HG02623 (cell line): ENCODE measurements around the gene FAM168A.
"Not testable (repeated sequence)": the region's sequence is repeated elsewhere in the genome, so short reads cannot be mapped to it uniquely, and the experiment has no call there.

ENCODE experiments used
- ATAC-seq: cut with Tn5 transposase; IDR thresholded peaks from one replicate; pipeline ENCODE4 v1.9.1; 2021; ENCODE audit warnings: moderate library complexity; ENCODE audit not compliant: unreplicated experiment

FAM168A gene

GRCh38 chr11:73475549-73476095 lies 122.3 kb downstream of the FAM168A start:
- ATAC-seq = no peak

GRCh38 chr11:73473252-73473651 lies 124.7 kb downstream of the FAM168A start:
- no peak for ATAC-seq

GRCh38 chr11:73470036-73470612 lies 127.8 kb downstream of the FAM168A start:
- not testable (repeated sequence) for ATAC-seq

- ATAC-seq = no peak
Observed at GRCh38 chr11:73469401-73469800, 128.5 kb downstream of the FAM168A start.

GRCh38 chr11:73468590-73469161 lies 129.2 kb downstream of the FAM168A start:
- no peak for ATAC-seq

GRCh38 chr11:73467505-73467904 lies 130.4 kb downstream of the FAM168A start:
- no peak for ATAC-seq

- ATAC-seq = no peak
Observed at GRCh38 chr11:73466643-73467042, 131.3 kb downstream of the FAM168A start.

- ATAC-seq = no peak
Observed at GRCh38 chr11:73465871-73466270, 132.0 kb downstream of the FAM168A start.

- ATAC-seq = no peak
Observed at GRCh38 chr11:73465023-73465675, 132.8 kb downstream of the FAM168A start.

- no peak for ATAC-seq
Observed at GRCh38 chr11:73464347-73464746, 133.6 kb downstream of the FAM168A start.

- ATAC-seq = no peak
Observed at GRCh38 chr11:73463359-73463758, 134.6 kb downstream of the FAM168A start.

GRCh38 chr11:73461964-73462363 lies 135.9 kb downstream of the FAM168A start:
- no peak for ATAC-seq

- ATAC-seq = no peak
Observed at GRCh38 chr11:73461335-73461840, 136.5 kb downstream of the FAM168A start.

- ATAC-seq = no peak
Observed at GRCh38 chr11:73458201-73458600, 139.7 kb downstream of the FAM168A start.

GRCh38 chr11:73454987-73455386 lies 142.9 kb downstream of the FAM168A start:
- ATAC-seq = no peak

- no peak for ATAC-seq
Observed at GRCh38 chr11:73453562-73453961, 144.3 kb downstream of the FAM168A start.

- no peak for ATAC-seq
Observed at GRCh38 chr11:73452726-73453125, 145.2 kb downstream of the FAM168A start.

GRCh38 chr11:73451896-73452295 lies 146.0 kb downstream of the FAM168A start:
- no peak for ATAC-seq

GRCh38 chr11:73446766-73447165 lies 151.1 kb downstream of the FAM168A start:
- no peak for ATAC-seq

GRCh38 chr11:73445980-73446379 lies 151.9 kb downstream of the FAM168A start:
- no peak for ATAC-seq

- ATAC-seq = no peak
Observed at GRCh38 chr11:73439002-73439843, 158.7 kb downstream of the FAM168A start.
